Tibial nerve (tissue), 4 donors: ENCODE measurements around the gene GRIK3. TPM values are rescaled to one million over a fixed set of nuclear protein-coding genes. Genes with fewer than 3 reads are reported as not detected.

Experiments
- DNase-seq, 2 donors: peaks; one replicate each; pipeline ENCODE4 v3.0.0-alpha.2; 2019; ENCODE audit warnings: low spot score in 2 of 2
- H3K27ac ChIP-seq, 4 donors: fragments of 200-600 bp; sonication (generic) in 3 of 4; one replicate each; pipeline ENCODE4 v1.5.1; 2017 to 2019; ENCODE audit warnings: mild to moderate bottlenecking in 1 of 4
- H3K27me3 ChIP-seq, 2 donors: fragments of 200-600 bp; sonication (generic) in 1 of 2; one replicate each; pipeline versions ENCODE4 v1.5.1 to v1.6.0; 2017 to 2019
- H3K36me3 ChIP-seq, 3 donors: fragments of 200-600 bp; sonication (generic); one replicate each; pipeline ENCODE4 v1.5.1; 2018 to 2019
- H3K4me1 ChIP-seq, 4 donors: fragments of 200-600 bp; sonication (generic) in 3 of 4; one replicate each; pipeline ENCODE4 v1.5.1; 2017 to 2019
- H3K4me3 ChIP-seq, 4 donors: fragments of 200-600 bp; sonication (generic) in 3 of 4; one replicate each; pipeline ENCODE4 v1.5.1; 2017 to 2019; ENCODE audit warnings: mild to moderate bottlenecking in 1 of 4, moderate library complexity in 1 of 4
- H3K9me3 ChIP-seq, 4 donors: fragments of 200-600 bp; sonication (generic) in 3 of 4; one replicate each; pipeline ENCODE4 v1.5.1; 2017 to 2019
- CTCF ChIP-seq, 5 experiments: fragments of 200-600 bp in 3 of 5; fragments of 450-650 bp in 2 of 5; sonication (generic) in 3 of 5; IDR thresholded peaks; one replicate each; pipeline ENCODE4 v1.5.1; 2016 to 2019; ENCODE audit warnings: antibody characterized with exemption in 5 of 5, mild to moderate bottlenecking in 3 of 5, moderate library complexity in 2 of 5
- EP300 ChIP-seq, 2 donors: sonication (generic); formaldehyde crosslinking; IDR thresholded peaks; one replicate each; pipeline ENCODE4 v1.6.1; 2017; ENCODE audit warnings: antibody characterized with exemption in 2 of 2, mild to moderate bottlenecking in 1 of 2
- POLR2A ChIP-seq, 2 donors: fragments of 450-650 bp; IDR thresholded peaks; one replicate each; pipeline ENCODE4 v1.6.1; 2017; ENCODE audit warnings: antibody characterized with exemption in 2 of 2, mild to moderate bottlenecking in 2 of 2, moderate library complexity in 2 of 2
- WGBS, 2 donors: methylation state at CpG; one replicate each; pipeline ENCODE4 v1.1.5; 2018; 5-methylcytosine and 5-hydroxymethylcytosine counted together
- total RNA-seq, 4 donors: library from RNA; depleted of rRNA; stranded (reverse); fragments of >200 nt; gene quantifications; one replicate each; pipeline ENCODE4 v1.1.0, GENCODE V29; 2016

Gene GRIK3
- total RNA-seq, 4 donors from 2014 or later = 12.8 to 26.2 (median 21.7) TPM

- no peaks in the 10 kb centered on the region for H3K9me3 ChIP-seq
- WGBS, 2 donors = 90 to 100% methylated on average over 4 to 10 of the region's 14 CpGs
- no peak for TF ChIP-seq EP300 (IDR thresholded peaks at IDR 0.05)
- no peak for TF ChIP-seq CTCF (IDR thresholded peaks at IDR 0.05)
- no peak for TF ChIP-seq POLR2A (IDR thresholded peaks at IDR 0.05)
- peaks cover 0 to 23% (median 0%) of the 10 kb centered on the region in 3 donors for H3K36me3 ChIP-seq
- no peak overlapping the region for H3K27ac ChIP-seq
- no peaks in the 10 kb centered on the region for H3K27me3 ChIP-seq
- DNase-seq = no peak
- H3K4me3 ChIP-seq = no peak overlapping the region
- peaks cover 0 to 8% (median 2%) of the 10 kb centered on the region in 4 donors for H3K4me1 ChIP-seq
These were observed 175.3 kb downstream of the GRIK3 start for GRCh38 chr1:36858981-36859380.

- peaks cover 0 to 24% (median 0%) of the 10 kb centered on the region in 3 donors for H3K36me3 ChIP-seq
- H3K4me1 ChIP-seq = peaks cover 0 to 4% (median under 1%) of the 10 kb centered on the region in 4 donors
- WGBS, 2 donors = 92 to 94% methylated on average over 5 of the region's 5 CpGs
- H3K27ac ChIP-seq = peak overlapping the region in 1 of 4 donors; percentile 40
- H3K27me3 ChIP-seq = no peaks in the 10 kb centered on the region
- DNase-seq = no peak
- TF ChIP-seq CTCF (IDR thresholded peaks at IDR 0.05) (no peak), POLR2A (IDR thresholded peaks at IDR 0.05) (no peak), EP300 (IDR thresholded peaks at IDR 0.05) (no peak)
- H3K4me3 ChIP-seq = no peak overlapping the region
- H3K9me3 ChIP-seq = no peaks in the 10 kb centered on the region
These were observed 175.8 kb downstream of the GRIK3 start for GRCh38 chr1:36858553-36858952.

- no peaks in the 10 kb centered on the region for H3K27me3 ChIP-seq
- WGBS, 2 donors = 29 to 37% methylated on average over 5 of the region's 5 CpGs
- H3K4me1 ChIP-seq = no peaks in the 10 kb centered on the region
These were observed 176.6 kb downstream of the GRIK3 start for GRCh38 chr1:36857754-36858153.

GRCh38 chr1:36855699-36856494 lies 178.4 kb downstream of the GRIK3 start:
- Histone ChIP-seq H3K36me3 (peaks cover 0 to 39% (median 0%) of the 10 kb centered on the region in 3 donors), H3K27me3 (no peaks in the 10 kb centered on the region), H3K4me3 (no peak overlapping the region), H3K27ac (no peak overlapping the region), H3K9me3 (no peaks in the 10 kb centered on the region), H3K4me1 (no peaks in the 10 kb centered on the region)
- DNase-seq = no peak
- WGBS, 2 donors = 61 to 62% methylated on average over 17 of the region's 17 CpGs
- TF ChIP-seq EP300 (IDR thresholded peaks at IDR 0.05) (no peak), CTCF (IDR thresholded peaks at IDR 0.05) (no peak), POLR2A (IDR thresholded peaks at IDR 0.05) (no peak)

More at GRCh38 chr1:36857754-36858153, 176.6 kb downstream of the GRIK3 start:
- TF ChIP-seq CTCF (IDR thresholded peaks at IDR 0.05) (no peak), POLR2A (IDR thresholded peaks at IDR 0.05) (no peak), EP300 (IDR thresholded peaks at IDR 0.05) (no peak)
- peaks cover 0 to 30% (median 0%) of the 10 kb centered on the region in 3 donors for H3K36me3 ChIP-seq
- H3K9me3 ChIP-seq = no peaks in the 10 kb centered on the region
- no peak overlapping the region for H3K4me3 ChIP-seq
- no peak for DNase-seq
- peak overlapping the region in 2 of 4 donors; percentile 4 to 40 for H3K27ac ChIP-seq

- DNase-seq = no peak
- Histone ChIP-seq H3K27ac (no peak overlapping the region), H3K4me3 (no peak overlapping the region), H3K4me1 (no peaks in the 10 kb centered on the region), H3K9me3 (no peaks in the 10 kb centered on the region), H3K36me3 (peaks cover 0 to 44% (median 0%) of the 10 kb centered on the region in 3 donors), H3K27me3 (no peaks in the 10 kb centered on the region)
- no peak for TF ChIP-seq EP300 (IDR thresholded peaks at IDR 0.05)
- no peak for TF ChIP-seq CTCF (IDR thresholded peaks at IDR 0.05)
- no peak for TF ChIP-seq POLR2A (IDR thresholded peaks at IDR 0.05)
- 85 to 88% methylated on average over 14 of the region's 14 CpGs for WGBS, 2 donors
These were observed 180.7 kb downstream of the GRIK3 start for GRCh38 chr1:36853638-36854037.
